ENCODE data around the gene OR6S1.

DNA sequence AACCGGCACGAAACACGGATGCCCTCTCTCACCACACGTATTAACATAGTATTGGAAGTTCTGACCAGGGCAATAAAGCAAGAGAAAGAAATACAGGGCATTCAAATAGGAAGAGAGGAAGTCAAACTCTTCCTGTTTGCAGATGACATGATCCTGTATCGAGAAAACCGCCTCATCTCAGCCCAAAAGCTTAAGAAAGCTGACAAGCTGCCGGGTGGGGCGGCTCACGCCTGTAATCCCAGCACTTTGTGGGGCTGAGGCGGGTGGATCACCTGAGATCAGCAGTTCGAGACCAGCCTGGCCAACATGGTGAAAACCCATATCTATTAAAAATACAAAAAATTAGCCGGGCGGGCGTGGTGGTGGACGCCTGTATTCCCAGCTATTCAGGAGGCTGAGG, 17.7 kb downstream of the OR6S1 start:
- TF ChIP-seq EP300 (IDR thresholded peaks at IDR 0.05; ENCODE audit: borderline replicate concordance in 1 of 2, low read depth in 1 of 2, low read length in 1 of 2) (no peak), JUND (IDR thresholded peaks at IDR 0.05) (no peak), MEF2A (IDR thresholded peaks at IDR 0.05; ENCODE audit: borderline replicate concordance, low read depth) (no peak), NFIC (IDR thresholded peaks at IDR 0.05; ENCODE audit: borderline replicate concordance) (no peak)
- TF ChIP-seq, protein P1, sequence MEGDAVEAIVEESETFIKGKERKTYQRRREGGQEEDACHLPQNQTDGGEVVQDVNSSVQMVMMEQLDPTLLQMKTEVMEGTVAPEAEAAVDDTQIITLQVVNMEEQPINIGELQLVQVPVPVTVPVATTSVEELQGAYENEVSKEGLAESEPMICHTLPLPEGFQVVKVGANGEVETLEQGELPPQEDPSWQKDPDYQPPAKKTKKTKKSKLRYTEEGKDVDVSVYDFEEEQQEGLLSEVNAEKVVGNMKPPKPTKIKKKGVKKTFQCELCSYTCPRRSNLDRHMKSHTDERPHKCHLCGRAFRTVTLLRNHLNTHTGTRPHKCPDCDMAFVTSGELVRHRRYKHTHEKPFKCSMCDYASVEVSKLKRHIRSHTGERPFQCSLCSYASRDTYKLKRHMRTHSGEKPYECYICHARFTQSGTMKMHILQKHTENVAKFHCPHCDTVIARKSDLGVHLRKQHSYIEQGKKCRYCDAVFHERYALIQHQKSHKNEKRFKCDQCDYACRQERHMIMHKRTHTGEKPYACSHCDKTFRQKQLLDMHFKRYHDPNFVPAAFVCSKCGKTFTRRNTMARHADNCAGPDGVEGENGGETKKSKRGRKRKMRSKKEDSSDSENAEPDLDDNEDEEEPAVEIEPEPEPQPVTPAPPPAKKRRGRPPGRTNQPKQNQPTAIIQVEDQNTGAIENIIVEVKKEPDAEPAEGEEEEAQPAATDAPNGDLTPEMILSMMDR (IDR thresholded peaks at IDR 0.05) = no peak
